ENCODE measurements around the gene MEMO1. TPM values are rescaled to one million over a fixed set of nuclear protein-coding genes. Genes with fewer than 3 reads are reported as not detected.

MEMO1 gene
- total and polyA plus RNA-seq, 2 of the 4 experiments (the other 2 are of a cell fraction), result 23.7 to 49.7 TPM

GRCh38 chr2:32007121-32007391 lies 3.8 kb downstream of the MEMO1 start:
- no peak overlapping the region for H4K91ac ChIP-seq (ENCODE audit: insufficient read depth, low read depth, low read length)
- H3K9ac ChIP-seq (ENCODE audit: low read depth, low read length), result no peak overlapping the region
- H4K8ac ChIP-seq (ENCODE audit: low read depth in 2 of 2, low read length in 2 of 2), result no peak overlapping the region
- no peak overlapping the region for H4K5ac ChIP-seq (ENCODE audit: low read depth, low read length)
- in situ Hi-C loops (cut with MboI; ENCODE audit: low sequenced_read_pairs) (no loop called here), dilution Hi-C loops (cut with HindIII; ENCODE audit: low sequenced_read_pairs, unreplicated experiment) (no loop called here), intact Hi-C loops (cut with micrococcal nuclease) (loop anchor here (5.0 to 10.0 kb wide), 3 partner anchors 62 to 170 kb away; no protein-coding TSS in a partner anchor)
- H3K56ac ChIP-seq (ENCODE audit: extremely low read depth, insufficient read depth, low read length), result no peak overlapping the region
- no peak overlapping the region for H2AK9ac ChIP-seq (replicated peaks; ENCODE audit: low read depth, low read length, poor library complexity)
- TF ChIP-seq SMC3 (IDR thresholded peaks at IDR 0.05; ENCODE audit: low read depth, low read length), result no peak
- TF ChIP-seq, protein P1, sequence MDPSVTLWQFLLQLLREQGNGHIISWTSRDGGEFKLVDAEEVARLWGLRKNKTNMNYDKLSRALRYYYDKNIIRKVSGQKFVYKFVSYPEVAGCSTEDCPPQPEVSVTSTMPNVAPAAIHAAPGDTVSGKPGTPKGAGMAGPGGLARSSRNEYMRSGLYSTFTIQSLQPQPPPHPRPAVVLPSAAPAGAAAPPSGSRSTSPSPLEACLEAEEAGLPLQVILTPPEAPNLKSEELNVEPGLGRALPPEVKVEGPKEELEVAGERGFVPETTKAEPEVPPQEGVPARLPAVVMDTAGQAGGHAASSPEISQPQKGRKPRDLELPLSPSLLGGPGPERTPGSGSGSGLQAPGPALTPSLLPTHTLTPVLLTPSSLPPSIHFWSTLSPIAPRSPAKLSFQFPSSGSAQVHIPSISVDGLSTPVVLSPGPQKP (IDR thresholded peaks at IDR 0.05; ENCODE audit: borderline replicate concordance, low read depth, low read length), result no peak
- TF ChIP-seq RAD21 (IDR thresholded peaks at IDR 0.05; ENCODE audit: low read length), result no peak
- TF ChIP-seq POLR2A (IDR thresholded peaks at IDR 0.05; ENCODE audit: low read depth, low read length), result no peak
- TF ChIP-seq NFE2L2 (IDR thresholded peaks at IDR 0.05; ENCODE audit: low read depth, low read length), result no peak
- TF ChIP-seq BHLHE40 (IDR thresholded peaks at IDR 0.05; ENCODE audit: low read depth, low read length), result no peak
- no peak for TF ChIP-seq MXI1 (IDR thresholded peaks at IDR 0.05; ENCODE audit: borderline replicate concordance, low read depth, low read length)
- H2BK20ac ChIP-seq (ENCODE audit: low read depth, low read length), result no peak overlapping the region
- no peak overlapping the region for H3K18ac ChIP-seq (ENCODE audit: low read depth, low read length)
- no peak overlapping the region for H3K4me3 ChIP-seq (ENCODE audit: insufficient read depth, low read depth, low read length)
- H3K14ac ChIP-seq (replicated peaks; ENCODE audit: low read depth, low read length), result no peak overlapping the region
- no peaks in the 10 kb centered on the region for H3K36me3 ChIP-seq (ENCODE audit: control insufficient read depth, insufficient read depth, low read length)
- no peaks in the 10 kb centered on the region for H3K27me3 ChIP-seq (ENCODE audit: control insufficient read depth, insufficient read depth, low read length)
- H2AK5ac ChIP-seq (ENCODE audit: low read depth, low read length), result 0 out of 2 replicates have a peak overlapping the region, but pooled peaks have one; percentile 8
- no peak overlapping the region for H2BK15ac ChIP-seq (ENCODE audit: low read depth, low read length)
- H2BK120ac ChIP-seq (ENCODE audit: low read depth, low read length), result no peak overlapping the region
- peaks cover 13 to 29% of the 10 kb centered on the region in 2 experiments for H3K79me1 ChIP-seq (ENCODE audit: low read depth in 1 of 2, low read length in 2 of 2)
- no peak overlapping the region for H2BK5ac ChIP-seq (ENCODE audit: low read depth, low read length, poor library complexity, severe bottlenecking)
- DNase-seq, result no peak
- H3K4me1 ChIP-seq (ENCODE audit: control insufficient read depth, insufficient read depth, low read length), result peaks cover 5% of the 10 kb centered on the region
- ChIA-PET CTCF (no interaction called here), POLR2A (ENCODE audit: unreplicated experiment) (no interaction called here)
- H3K4me2 ChIP-seq (ENCODE audit: low read depth, low read length), result peak overlapping the region; percentile 33; the same call in 1 of the 2 replicates
- H3K27ac ChIP-seq (ENCODE audit: insufficient read depth, low read length), result no peak overlapping the region
- no peak for ATAC-seq (ENCODE audit: low read depth)
- peaks cover 43% of the 10 kb centered on the region for H4K20me1 ChIP-seq (ENCODE audit: insufficient read depth, low read length)
- no peaks in the 10 kb centered on the region; the same call in 1 of the 2 replicates for H3K9me1 ChIP-seq (ENCODE audit: insufficient read depth, low read length)
- no peak overlapping the region for H3K23ac ChIP-seq (ENCODE audit: low read depth, low read length)
- no TSS peak for BruUV-seq (replicated peaks)
- no peak overlapping the region for H3K4ac ChIP-seq (ENCODE audit: low read depth, low read length)
- no peaks in the 10 kb centered on the region for H3K9me3 ChIP-seq (ENCODE audit: control insufficient read depth, insufficient read depth, low read length)
- H2AFZ ChIP-seq (replicated peaks; ENCODE audit: low read length, poor library complexity), result no peak overlapping the region

Data from IMR-90 (cell line).